DOHH2 (cell line): ENCODE results near the gene A4GALT.

ENCODE experiments used
- CTCF ChIP-seq: fragments of 200-600 bp; sonication (generic); IDR thresholded peaks from one replicate; pipeline ENCODE4 v1.5.1; 2014; ENCODE audit warnings: antibody characterized with exemption, mild to moderate bottlenecking, low read depth, low read length; ENCODE audit not compliant: poor library complexity, severe bottlenecking
- EZH2phosphoT487 ChIP-seq: fragments of 200-600 bp; sonication (generic); IDR thresholded peaks from 2 replicates; pipeline ENCODE4 v1.6.1; 2017; ENCODE audit warnings: borderline replicate concordance, mild to moderate bottlenecking, antibody characterized with exemption, low read length, moderate library complexity, mixed read lengths

GRCh38 chr22:42654436-42655073 is 66.1 kb downstream of the A4GALT start:
- TF ChIP-seq CTCF (no peak), EZH2phosphoT487 (no peak)
